ENCODE results near the gene NOL4L. TPM values are rescaled to one million over a fixed set of nuclear protein-coding genes. Genes with fewer than 3 reads are reported as not detected.
A peak's percentile ranks its signal among the peaks of the same experiment; 100 is the strongest.

NOL4L gene
- polyA plus RNA-seq, 10 donors, result 12.0 to 17.9 (median 15.1) TPM

GRCh38 chr20:32526125-32526524 lies 59.0 kb downstream of the NOL4L start:
- DNase-seq, result no peak

GRCh38 chr20:32524829-32525501 lies 60.2 kb downstream of the NOL4L start:
- DNase-seq, result peak in 2 of 3 donors; percentile 65 to 71

GRCh38 chr20:32523613-32524213 lies 61.4 kb downstream of the NOL4L start:
- peak in 1 of 3 donors; percentile 56 for DNase-seq

- peak in 1 of 3 donors; percentile 20 for DNase-seq
Observed at GRCh38 chr20:32522776-32523612, 62.1 kb downstream of the NOL4L start.

GRCh38 chr20:32522526-32522775 lies 62.7 kb downstream of the NOL4L start:
- DNase-seq, result peak in 1 of 3 donors; percentile 65

- DNase-seq, result peak in 2 of 3 donors; percentile 80 to 88
Observed at GRCh38 chr20:32521780-32522525, 63.2 kb downstream of the NOL4L start.

GRCh38 chr20:32520927-32521203 lies 64.3 kb downstream of the NOL4L start:
- no peak for DNase-seq

GRCh38 chr20:32519381-32519730 lies 65.8 kb downstream of the NOL4L start:
- no peak for DNase-seq

- peak in 1 of 3 donors; percentile 51 for DNase-seq
Observed at GRCh38 chr20:32518593-32519380, 66.3 kb downstream of the NOL4L start.

- no peak for DNase-seq
Observed at GRCh38 chr20:32517914-32518592, 67.1 kb downstream of the NOL4L start.

- DNase-seq, result no peak
Observed at GRCh38 chr20:32517518-32517873, 67.6 kb downstream of the NOL4L start.

GRCh38 chr20:32516583-32517517 lies 68.3 kb downstream of the NOL4L start:
- peak in 1 of 3 donors; percentile 36 for DNase-seq

GRCh38 chr20:32515631-32516101 lies 69.5 kb downstream of the NOL4L start:
- DNase-seq, result no peak

- DNase-seq, result no peak
Observed at GRCh38 chr20:32514760-32515159, 70.4 kb downstream of the NOL4L start.

- DNase-seq, result no peak
Observed at GRCh38 chr20:32513031-32513866, 71.9 kb downstream of the NOL4L start.

- no peak for DNase-seq
Observed at GRCh38 chr20:32512047-32512385, 73.1 kb downstream of the NOL4L start.

- DNase-seq, result no peak
Observed at GRCh38 chr20:32511358-32512046, 73.6 kb downstream of the NOL4L start.

- DNase-seq, result peak in 1 of 3 donors; percentile 28
Observed at GRCh38 chr20:32510601-32511357, 74.4 kb downstream of the NOL4L start.

Data from muscle of back (tissue), 11 donors.